HG03280 (cell line): ENCODE measurements around the gene PYGB.

ENCODE experiments used
- ATAC-seq: cut with Tn5 transposase; IDR thresholded peaks from one replicate; pipeline ENCODE4 v1.9.1; 2021; ENCODE audit warnings: mild to moderate bottlenecking, moderate library complexity; ENCODE audit not compliant: unreplicated experiment

PYGB gene

DNA sequence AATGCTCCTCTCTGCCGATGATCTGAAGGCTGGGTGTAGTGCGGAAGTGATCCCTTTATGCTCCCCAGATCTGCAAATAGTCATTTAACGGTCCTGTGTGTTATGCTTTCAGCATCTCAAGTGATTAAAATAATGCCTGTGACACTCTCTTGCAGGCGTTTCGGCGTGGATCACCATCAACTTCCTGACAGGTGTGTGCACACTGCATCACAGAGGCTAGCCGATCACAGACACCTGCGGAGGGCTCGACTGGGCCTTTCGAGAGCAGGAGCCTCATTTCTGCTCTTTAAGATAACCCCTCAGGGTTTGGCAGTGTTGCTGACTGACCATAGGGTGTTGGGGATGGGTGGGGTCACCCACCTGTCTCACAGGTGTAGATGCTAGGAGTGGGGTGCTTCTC, 32.4 kb upstream of the PYGB start:
- no peak for ATAC-seq

DNA sequence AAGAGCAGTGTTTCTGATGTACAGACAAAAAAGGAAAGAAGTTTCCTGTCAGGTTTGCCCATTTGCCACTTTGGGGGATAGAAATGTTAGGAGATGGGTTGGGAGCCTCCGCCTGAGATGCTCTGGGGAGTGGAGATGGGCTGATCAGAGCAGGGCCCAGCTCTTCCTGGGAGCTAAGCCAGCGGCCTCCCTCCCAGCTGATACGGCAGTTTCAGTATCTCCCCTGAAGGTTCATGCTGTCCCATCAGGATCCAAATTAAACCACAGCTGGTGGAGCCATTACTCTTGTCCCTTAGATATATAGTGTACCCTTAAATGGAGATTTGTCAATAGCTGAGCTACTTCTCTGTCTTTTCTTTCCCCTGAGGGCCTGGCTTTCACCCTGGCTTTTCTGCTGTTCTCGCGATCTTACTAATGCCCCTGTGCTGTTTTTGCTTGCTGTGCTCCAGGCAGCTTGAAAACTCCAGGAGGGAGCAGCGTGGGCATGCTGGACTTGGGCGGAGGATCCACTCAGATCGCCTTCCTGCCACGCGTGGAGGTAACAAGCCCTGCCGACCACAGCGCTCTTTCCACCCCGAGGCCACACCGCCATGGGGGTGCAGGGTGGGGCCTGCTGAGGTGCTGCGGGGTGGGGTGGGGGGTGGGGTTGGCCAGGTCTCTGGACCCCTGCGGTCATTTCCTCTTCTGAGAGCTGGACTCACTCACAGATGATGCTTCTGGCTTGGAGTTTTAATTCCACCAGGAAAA, 31.5 kb upstream of the PYGB start:
- no peak for ATAC-seq

GRCh38 chr20:25217161-25218108, 30.4 kb upstream of the PYGB start:
- ATAC-seq = no peak

DNA sequence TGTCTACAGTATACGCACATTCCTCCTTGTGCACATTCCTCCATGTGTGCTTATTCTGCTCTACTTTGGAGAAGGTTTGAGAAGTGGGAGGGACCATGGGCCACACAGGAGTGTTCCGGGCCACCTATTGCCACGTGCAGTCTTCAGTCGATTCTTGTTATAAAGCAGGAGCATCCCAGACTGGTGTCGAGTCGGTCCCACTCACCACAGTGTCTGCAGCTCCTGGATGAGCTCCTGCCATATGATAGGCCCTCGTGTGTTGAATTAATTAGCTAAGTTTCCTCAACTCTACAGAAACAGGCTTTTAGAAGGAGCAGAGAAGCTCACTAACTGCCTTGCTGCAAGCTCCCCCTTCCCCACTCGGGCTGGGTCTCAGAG, 29.8 kb upstream of the PYGB start:
- no peak for ATAC-seq

DNA sequence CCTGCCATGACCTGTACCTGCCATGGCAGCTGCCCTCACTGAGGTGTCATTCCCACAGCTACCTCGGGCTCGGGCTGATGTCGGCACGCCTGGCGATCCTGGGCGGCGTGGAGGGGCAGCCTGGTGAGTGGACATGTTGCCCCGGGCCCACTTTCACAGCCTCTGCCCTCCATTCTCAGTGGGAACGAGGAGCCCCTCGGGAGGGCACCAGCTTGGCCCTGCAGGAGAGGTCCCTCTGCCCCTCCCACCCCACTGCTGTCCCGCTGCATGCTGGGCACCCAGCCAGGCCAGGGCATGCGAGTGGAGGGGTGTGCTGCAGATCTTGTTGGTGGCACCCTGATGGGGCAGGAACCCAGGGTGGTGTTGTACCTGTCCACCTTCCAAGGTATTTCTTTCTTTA, 29.4 kb upstream of the PYGB start:
- no peak for ATAC-seq

GRCh38 chr20:25219365-25219764, 28.5 kb upstream of the PYGB start:
- no peak for ATAC-seq

GRCh38 chr20:25220021-25220730, 27.7 kb upstream of the PYGB start:
- ATAC-seq = no peak

- no peak for ATAC-seq
Observed at GRCh38 chr20:25220810-25221591, 26.9 kb upstream of the PYGB start.

DNA sequence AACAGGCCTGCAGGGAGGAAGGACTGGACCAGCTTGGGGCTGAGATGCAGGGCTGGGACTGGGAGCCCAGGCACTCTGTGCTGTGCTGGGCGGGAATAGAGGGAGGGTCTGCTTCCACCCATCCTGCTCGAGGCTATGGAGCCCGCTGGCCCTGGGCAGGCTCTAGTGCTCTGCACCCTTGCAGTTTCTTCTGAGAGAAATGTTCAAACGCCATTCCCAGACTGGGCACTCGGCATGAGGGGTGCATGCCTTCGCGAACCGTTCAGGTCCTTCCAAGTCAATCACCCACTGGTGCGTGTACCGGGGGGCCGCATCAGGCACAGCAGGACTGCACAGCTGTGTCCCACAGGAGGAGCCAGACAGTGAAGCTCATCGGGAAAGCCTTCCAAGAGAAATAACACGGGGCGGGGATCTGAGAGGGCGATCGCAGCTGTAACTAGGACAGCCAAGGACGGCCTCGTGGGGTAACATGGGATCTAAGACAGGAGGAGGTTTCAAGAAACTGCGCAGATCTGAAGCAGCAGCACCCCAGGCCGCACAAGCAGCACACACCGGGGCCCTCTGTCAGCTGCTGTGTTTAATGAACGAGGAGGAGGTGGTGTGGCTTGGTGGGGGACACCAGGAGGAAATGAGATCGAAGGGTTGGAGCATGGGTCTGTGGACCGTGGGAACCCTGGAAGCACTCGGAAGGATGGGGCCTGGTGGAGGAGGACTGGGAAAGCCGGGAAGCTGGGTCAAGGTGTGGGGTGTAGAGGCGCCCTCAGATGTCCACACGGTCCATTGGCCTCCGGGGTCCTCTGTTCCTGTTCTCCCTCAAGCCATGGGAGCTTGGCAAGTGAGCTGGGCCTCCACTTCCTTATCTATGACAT, 26.1 kb upstream of the PYGB start:
- ATAC-seq = no peak

GRCh38 chr20:25222461-25223178, 25.3 kb upstream of the PYGB start:
- ATAC-seq = no peak

DNA sequence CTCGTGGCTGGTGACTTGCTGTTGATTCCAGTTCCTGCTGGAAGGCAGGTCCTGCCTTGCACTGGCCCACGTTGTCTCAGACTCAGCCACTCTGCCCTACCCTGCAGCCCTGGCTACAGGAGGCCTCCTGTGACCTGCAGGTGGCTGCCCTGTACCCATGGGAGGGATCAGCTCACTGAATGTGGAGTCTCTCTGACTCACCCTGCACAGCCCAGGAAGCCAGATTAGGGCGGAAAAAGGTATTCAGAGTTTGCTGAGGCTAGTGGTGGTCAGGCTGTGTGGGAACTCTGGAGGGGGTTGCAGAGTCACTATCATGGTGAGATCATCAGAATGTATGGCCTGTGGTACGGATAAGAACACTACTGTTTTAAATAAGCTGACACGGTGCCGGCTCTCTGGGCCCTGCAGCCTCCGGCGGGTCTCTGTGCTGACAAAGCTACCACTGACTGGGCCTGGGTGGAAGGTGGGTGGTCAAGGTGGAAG, 24.7 kb upstream of the PYGB start:
- ATAC-seq = no peak

- no peak for ATAC-seq
Observed at GRCh38 chr20:25223765-25224720, 23.8 kb upstream of the PYGB start.

- no peak for ATAC-seq
Observed at GRCh38 chr20:25224941-25225340, 22.9 kb upstream of the PYGB start.

DNA sequence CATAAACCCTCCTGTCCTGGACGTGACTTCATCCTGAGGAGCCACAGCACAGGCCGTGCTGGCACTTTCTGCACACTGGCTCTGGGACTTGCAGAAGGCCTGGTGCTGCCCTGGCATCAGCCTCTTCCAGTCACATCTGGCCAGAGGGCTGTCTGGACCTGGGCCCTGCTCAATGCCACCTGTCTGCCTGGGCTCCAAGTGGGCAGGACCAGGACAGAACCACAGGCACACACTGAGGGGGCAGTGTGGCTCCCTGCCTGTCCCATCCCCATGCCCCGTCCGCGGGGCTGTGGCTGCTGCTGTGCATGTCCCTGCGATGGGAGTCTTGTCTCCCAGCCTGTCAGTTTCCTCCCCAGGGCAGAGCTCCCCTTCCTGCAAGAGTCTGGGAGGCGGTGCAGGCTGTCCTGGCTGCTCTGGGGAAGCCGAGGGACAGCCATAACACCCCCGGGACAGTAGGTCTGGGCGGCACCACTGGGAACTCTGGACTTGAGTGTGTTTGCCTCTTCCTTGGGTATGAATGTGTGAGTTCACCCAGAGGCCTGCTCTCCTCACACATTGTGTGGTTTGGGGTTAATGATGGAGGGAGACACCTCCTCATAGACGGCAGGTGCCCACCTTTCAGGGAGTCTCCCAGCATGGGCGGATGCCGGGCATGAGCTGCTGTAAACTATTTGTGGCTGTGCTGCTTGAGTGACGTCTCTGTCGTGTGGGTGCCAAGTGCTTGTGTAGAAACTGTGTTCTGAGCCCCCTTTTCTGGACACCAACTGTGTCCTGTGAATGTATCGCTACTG, 22.0 kb upstream of the PYGB start:
- no peak for ATAC-seq

DNA sequence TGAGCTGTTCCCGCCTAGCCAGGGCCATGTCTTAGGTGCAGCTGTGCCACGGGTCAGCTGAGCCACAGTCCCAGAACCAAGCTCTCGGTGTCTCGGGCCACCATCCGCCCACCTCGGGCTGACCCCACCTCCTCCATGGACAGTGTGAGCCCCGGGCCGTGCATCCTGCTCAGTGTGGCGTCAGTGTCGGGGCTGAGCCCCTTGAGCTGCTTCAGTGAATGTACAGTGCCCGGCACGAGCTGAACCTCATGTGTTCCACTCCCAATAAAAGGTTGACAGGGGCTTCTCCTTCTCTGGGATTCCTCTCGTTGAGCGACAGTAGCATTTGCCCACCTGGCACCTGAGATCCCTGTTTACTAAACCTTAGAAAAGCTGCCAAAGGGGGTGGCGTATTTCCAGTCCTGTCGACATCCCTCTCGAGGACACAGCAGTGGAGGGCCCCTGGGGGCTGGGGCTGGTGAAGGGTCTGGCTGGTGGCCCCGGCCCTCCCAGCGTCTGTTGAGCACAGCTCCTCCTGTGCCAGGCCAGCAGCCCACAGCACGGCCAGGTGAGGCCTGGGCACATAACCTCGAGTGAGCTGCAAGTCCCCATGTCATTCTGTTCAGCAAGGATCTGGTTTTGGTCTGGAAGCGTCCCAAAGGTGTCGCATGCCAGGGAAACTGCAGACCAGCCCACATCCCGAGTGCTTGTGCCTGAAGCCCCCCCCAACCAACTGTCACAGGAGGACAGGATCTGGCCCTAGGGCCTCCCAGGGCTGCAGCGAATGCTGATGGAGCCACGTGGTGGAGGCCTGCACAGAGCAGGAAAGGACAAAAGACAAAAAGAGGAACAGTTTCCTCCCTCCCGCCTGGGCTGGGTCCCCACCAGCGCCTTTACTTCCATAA, 21.2 kb upstream of the PYGB start:
- no peak for ATAC-seq

GRCh38 chr20:25227317-25227831, 20.5 kb upstream of the PYGB start:
- ATAC-seq = no peak
